ENCODE measurements around the gene FNDC8. TPM values are rescaled to one million over a fixed set of nuclear protein-coding genes. Genes with fewer than 3 reads are reported as not detected.

The FNDC8 gene
- total RNA-seq, 3 donors from 2014 or later (not counting 1 experiment from before 2014, with no cell fraction given), result not detected

DNA sequence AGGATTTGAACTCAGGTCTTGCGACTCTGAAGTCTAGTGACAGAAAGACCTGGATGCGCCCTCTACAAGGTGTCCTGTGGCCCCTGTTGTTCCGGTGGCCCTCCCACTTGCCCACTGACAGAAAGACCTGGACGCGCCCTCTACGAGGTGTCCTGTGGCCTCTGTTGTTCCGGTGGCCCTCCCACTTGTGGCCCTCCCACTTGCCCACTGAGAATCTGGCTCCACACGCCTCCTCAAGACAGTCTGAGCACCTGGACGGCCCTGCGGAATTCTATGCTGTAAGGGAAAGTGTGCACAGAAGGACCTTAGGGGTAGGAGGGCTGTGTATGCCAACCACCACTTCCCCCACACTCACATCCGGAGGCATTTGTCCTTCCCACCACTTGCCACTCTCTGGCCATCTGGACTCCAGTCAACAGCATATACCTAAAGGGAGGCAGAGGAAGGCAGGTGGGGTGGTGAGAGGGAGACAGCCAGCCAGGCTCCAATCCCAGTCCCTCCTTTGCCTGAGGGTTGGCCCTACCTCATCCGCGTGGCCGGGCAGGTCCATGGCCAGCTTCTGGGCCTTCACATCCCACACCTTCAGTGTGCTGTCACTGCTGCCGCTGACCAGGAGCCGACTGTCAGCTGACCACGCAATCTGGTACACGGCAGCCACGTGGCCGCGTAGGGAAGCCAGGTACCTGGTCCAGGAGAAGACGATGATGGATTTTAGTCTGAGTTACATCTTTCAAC, 11.6 kb downstream of the FNDC8 start:
- WGBS (ENCODE audit: insufficient coverage), result 95% methylated on average over 19 of the region's 22 CpGs
- no peaks in the 10 kb centered on the region for H3K4me1 Mint-ChIP-seq
- no peak overlapping the region for H3K4me3 Mint-ChIP-seq
- Histone ChIP-seq H3K4me3 (ENCODE audit: low read length) (no peak overlapping the region), H3K27ac (ENCODE audit: low read length) (no peak overlapping the region), H3K27me3 (ENCODE audit: control insufficient read depth, insufficient read depth, low read length) (no peaks in the 10 kb centered on the region), H3K36me3 (ENCODE audit: control insufficient read depth, insufficient read depth, low read length) (peaks cover 73% of the 10 kb centered on the region), H3K9me3 (ENCODE audit: control insufficient read depth, insufficient read depth, low read length) (no peaks in the 10 kb centered on the region), H3K4me1 (ENCODE audit: control insufficient read depth, insufficient read depth, low read length) (no peaks in the 10 kb centered on the region)
- TF ChIP-seq, protein P1, sequence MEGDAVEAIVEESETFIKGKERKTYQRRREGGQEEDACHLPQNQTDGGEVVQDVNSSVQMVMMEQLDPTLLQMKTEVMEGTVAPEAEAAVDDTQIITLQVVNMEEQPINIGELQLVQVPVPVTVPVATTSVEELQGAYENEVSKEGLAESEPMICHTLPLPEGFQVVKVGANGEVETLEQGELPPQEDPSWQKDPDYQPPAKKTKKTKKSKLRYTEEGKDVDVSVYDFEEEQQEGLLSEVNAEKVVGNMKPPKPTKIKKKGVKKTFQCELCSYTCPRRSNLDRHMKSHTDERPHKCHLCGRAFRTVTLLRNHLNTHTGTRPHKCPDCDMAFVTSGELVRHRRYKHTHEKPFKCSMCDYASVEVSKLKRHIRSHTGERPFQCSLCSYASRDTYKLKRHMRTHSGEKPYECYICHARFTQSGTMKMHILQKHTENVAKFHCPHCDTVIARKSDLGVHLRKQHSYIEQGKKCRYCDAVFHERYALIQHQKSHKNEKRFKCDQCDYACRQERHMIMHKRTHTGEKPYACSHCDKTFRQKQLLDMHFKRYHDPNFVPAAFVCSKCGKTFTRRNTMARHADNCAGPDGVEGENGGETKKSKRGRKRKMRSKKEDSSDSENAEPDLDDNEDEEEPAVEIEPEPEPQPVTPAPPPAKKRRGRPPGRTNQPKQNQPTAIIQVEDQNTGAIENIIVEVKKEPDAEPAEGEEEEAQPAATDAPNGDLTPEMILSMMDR (IDR thresholded peaks at IDR 0.05), result no peak
- no peaks in the 10 kb centered on the region for H3K27me3 Mint-ChIP-seq (ENCODE audit: low read depth in 2 of 2)
- H3K9me3 Mint-ChIP-seq, result no peaks in the 10 kb centered on the region
- no peak for ATAC-seq
- intact Hi-C loops (cut with micrococcal nuclease), result no loop called here
- DNase-seq, result no peak
- peaks cover 18% of the 10 kb centered on the region for H3K36me3 Mint-ChIP-seq
- H3K27ac Mint-ChIP-seq, result no peak overlapping the region

DNA sequence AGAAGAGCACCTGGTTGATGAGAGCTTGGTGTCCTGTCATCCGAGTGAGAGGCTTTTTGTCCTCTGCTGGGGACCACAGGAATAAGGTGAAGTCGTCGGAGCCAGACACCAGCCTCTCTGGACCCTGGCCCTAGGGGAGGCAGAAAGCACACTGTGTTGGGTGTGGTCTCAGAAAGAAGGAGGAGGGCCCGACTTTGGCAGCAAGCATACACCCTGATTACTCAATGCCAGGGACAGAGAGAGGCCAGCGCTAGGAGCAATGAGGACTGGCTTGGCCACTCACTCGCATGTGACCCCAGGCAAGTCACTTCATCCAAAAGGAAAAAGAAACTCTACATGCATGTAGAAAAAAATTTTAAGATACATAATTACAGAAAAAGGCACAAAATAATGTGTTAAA, 13.9 kb downstream of the FNDC8 start:
- DNase-seq (no peak), ATAC-seq (no peak)
- Mint-ChIP-seq H3K36me3 (peaks cover 18% of the 10 kb centered on the region), H3K9me3 (no peaks in the 10 kb centered on the region), H3K4me3 (no peak overlapping the region), H3K4me1 (no peaks in the 10 kb centered on the region), H3K27me3 (ENCODE audit: low read depth in 2 of 2) (no peaks in the 10 kb centered on the region), H3K27ac (no peak overlapping the region)
- H3K27me3 ChIP-seq (ENCODE audit: control insufficient read depth, insufficient read depth, low read length), result no peaks in the 10 kb centered on the region
- H3K4me3 ChIP-seq (ENCODE audit: low read length), result no peak overlapping the region
- WGBS (ENCODE audit: insufficient coverage), result 95% methylated on average over 6 of the region's 6 CpGs
- no peak overlapping the region for H3K27ac ChIP-seq (ENCODE audit: low read length)
- peaks cover 90% of the 10 kb centered on the region for H3K36me3 ChIP-seq (ENCODE audit: control insufficient read depth, insufficient read depth, low read length)
- no peaks in the 10 kb centered on the region for H3K9me3 ChIP-seq (ENCODE audit: control insufficient read depth, insufficient read depth, low read length)
- TF ChIP-seq, protein P1 (IDR thresholded peaks at IDR 0.05), result no peak
- H3K4me1 ChIP-seq (ENCODE audit: control insufficient read depth, insufficient read depth, low read length), result no peaks in the 10 kb centered on the region
- intact Hi-C loops (cut with micrococcal nuclease), result no loop called here

DNA sequence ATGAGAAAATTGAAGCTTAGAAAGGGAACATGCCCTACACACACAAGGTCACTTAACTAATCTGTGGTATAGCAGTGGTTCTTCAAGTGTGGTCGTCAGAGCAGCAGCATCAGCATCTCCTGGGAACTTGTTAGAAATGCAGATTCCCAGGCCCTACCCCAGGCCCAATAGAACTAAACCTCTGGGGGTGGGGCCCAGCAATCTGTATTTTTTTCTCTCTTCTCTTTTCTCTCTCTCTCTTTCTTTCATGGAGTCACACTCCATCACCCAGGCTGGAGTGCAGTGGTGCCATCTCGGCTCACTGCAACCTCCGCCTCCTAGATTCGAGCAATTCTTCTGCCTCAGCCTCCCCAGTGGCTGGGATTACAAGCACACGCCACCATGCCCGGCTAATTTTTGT, 16.8 kb downstream of the FNDC8 start:
- Histone ChIP-seq H3K4me3 (ENCODE audit: low read length) (no peak overlapping the region), H3K36me3 (ENCODE audit: control insufficient read depth, insufficient read depth, low read length) (peaks cover 65% of the 10 kb centered on the region), H3K4me1 (ENCODE audit: control insufficient read depth, insufficient read depth, low read length) (peaks cover 16% of the 10 kb centered on the region), H3K27ac (ENCODE audit: low read length) (no peak overlapping the region), H3K9me3 (ENCODE audit: control insufficient read depth, insufficient read depth, low read length) (no peaks in the 10 kb centered on the region), H3K27me3 (ENCODE audit: control insufficient read depth, insufficient read depth, low read length) (no peaks in the 10 kb centered on the region)
- Mint-ChIP-seq H3K27me3 (ENCODE audit: low read depth in 2 of 2) (no peaks in the 10 kb centered on the region), H3K4me3 (no peak overlapping the region), H3K4me1 (peaks cover 4 to 6% of the 10 kb centered on the region in 2 donors), H3K9me3 (no peaks in the 10 kb centered on the region), H3K36me3 (peaks cover 18% of the 10 kb centered on the region), H3K27ac (no peak overlapping the region)
- ATAC-seq (no peak), DNase-seq (peak in 1 of 2 donors; percentile 27)
- TF ChIP-seq, protein P1 (IDR thresholded peaks at IDR 0.05), result no peak
- intact Hi-C loops (cut with micrococcal nuclease), result no loop called here
- 93% methylated on average over 6 of the region's 6 CpGs for WGBS (ENCODE audit: insufficient coverage)
